Hippocampal formation (tissue), 2 donors: ENCODE measurements around the gene TMOD4.
"Not testable (repeated sequence)": the region's sequence is repeated elsewhere in the genome, so short reads cannot be mapped to it uniquely, and the experiment has no call there.

Experiments
- DNase-seq, 2 donors: peaks; one replicate each; lab custom pipeline; 2025; lab: John Stamatoyannopoulos, UW

Gene TMOD4

GRCh38 chr1:151175863-151176262 is at the start of gene TMOD4:
Gene TMOD4, minus strand, starts transcription at chr1:151175981. Its CDS starts 1,106 bp downstream, at chr1:151174875.
- no peak for DNase-seq

- no peak for DNase-seq
These were observed 46.3 kb upstream of the TMOD4 start for GRCh38 chr1:151222130-151222529.

DNA sequence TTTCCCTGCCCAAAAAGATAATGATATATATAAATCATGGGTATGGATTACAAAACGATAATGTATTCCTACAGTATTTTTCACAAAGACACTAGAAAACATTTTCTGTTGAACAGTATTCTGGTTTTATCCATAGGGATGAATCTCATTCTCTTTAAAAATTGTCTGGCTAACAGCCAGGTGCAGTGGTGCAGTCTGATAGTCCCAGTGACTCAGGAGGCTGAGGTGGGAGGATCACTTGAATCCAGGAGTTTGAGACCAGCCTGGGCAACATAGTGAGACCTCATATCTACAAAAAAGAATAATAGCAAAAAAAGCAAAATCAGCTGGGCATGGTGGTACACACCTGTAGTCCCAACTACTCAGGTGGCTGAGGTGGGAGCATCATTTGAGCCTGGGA is 45.8 kb upstream of the TMOD4 start:
- DNase-seq: no peak

- no peak for DNase-seq
These were observed 37.8 kb upstream of the TMOD4 start for GRCh38 chr1:151213560-151213959.

GRCh38 chr1:151211972-151212705 is 36.4 kb upstream of the TMOD4 start:
- no peak for DNase-seq

- no peak for DNase-seq
These were observed 35.0 kb upstream of the TMOD4 start for GRCh38 chr1:151210830-151211229.

- DNase-seq: not testable (repeated sequence)
These were observed 29.7 kb upstream of the TMOD4 start for GRCh38 chr1:151205381-151205965.

DNA sequence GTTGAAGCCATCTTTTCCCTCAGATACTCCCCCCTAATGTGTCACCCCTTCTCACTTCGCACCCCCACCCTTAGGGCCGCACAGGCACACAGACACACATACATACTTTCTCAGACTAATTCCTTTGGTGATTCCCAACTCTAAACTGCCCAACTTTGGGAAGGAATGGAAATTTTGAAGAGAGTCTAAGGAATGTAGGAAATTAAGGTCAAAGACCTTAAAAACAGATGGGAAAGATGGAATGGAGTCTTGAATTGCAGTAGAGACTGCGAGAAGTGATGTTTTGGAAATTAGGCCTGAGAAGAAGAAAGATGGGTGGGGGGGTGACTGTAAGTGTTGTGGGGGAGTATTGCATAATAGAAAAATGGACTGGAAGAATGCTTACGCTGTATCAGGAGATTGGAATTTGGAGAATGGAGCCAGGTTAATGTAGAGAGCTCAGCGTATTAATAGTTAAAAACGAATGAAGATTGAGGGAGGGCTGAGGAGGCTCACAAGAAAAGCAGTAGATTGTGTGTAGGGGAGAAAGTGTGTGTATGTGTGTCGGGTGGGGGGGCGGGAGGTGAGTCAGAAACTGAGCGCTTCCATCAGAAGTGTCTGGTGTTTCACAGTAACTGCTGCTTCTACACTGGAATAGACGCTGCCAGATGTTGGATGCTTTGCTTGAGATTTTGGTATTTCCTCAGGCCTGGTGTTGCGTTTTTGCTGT is 24.2 kb upstream of the TMOD4 start:
- DNase-seq: no peak

DNA sequence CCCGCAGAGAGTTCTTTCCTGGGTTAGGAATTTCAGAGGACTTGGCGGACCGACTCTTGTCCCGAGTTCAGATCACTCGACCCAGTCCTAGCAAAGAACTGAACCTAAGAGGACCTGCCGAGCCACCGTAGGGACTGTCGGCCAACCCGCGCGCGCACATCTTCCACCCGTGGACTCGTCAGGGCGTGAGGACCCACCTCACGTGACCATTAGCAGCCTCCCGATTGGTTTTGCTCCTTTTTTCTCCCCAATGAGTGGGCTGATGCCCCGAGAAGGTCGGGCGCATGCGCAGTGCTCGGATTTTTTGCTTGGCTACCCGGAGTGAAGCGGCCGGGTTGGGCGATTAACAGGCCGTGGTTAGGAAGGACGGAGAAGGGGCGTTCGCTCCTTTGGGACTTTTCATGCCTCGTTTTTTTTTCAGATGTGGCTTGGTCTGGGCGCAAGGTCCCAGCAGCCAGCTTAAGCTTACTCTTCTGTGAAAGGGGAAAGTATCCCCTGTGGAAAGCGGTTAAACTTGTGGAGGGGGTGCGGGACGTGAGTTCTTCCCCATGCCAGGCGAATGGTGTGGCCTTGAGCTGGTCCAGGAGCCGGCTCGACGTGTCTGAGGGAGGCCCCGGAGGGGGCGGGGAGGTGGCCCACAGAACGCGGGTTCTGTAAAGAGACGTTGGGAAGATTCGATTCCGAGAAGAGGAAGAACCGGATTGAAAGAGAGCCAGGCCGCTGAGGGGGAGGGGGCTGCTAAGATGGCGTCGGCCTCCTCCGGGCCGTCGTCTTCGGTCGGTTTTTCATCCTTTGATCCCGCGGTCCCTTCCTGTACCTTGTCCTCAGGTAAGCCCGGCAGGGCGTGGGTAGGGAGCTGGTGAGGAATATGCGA is 22.7 kb upstream of the TMOD4 start, which contains the start of gene PIP5K1A:
TSS of gene PIP5K1A (plus strand) at position 299 of the 874 bp plus-strand sequence. CDS start at position 744, 445 bp downstream.
- DNase-seq: peak; percentile 97 to 98

DNA sequence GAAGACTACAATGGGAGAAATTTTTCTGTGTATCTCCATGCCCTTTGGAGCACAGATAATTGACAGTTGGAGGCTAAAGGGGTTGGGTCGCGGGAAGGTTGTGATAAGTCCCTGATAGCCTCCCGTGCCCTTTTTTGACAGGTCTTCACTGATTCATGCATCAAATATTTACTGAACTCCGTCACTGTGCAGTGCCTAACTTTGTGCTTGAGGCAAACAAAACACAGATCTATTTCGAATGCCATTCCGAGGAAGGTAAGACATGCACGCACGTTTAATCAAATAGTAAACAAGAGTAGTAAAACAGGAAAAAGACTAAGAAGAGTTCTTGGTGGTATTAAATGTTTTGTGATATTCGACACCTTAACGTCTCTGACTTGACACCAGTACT is 22.1 kb upstream of the TMOD4 start:
- no peak for DNase-seq

- DNase-seq: peak; percentile 30 to 80
These were observed 20.6 kb upstream of the TMOD4 start for GRCh38 chr1:151196292-151196800.

- not testable (repeated sequence) for DNase-seq
These were observed 19.3 kb upstream of the TMOD4 start for GRCh38 chr1:151194894-151195594.

- DNase-seq: no peak
These were observed 18.1 kb upstream of the TMOD4 start for GRCh38 chr1:151193856-151194255.

DNA sequence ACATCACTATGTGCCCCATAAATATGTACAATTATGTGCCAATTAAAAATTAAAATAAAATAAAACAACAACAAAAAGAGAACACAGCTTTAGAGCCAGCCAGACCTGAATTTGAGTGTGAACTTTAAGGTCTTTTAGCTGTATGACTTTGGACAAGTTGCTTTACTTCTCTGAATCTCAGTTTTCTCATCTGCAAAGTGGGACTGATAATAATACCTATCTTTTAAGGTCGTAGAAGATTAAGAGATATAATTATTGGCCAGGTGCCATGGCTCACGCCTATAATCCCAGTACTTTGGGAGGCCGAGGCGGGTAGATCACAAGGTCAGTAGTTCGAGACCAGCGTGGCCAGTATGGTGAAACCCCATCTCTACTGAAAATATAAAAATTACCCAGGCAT is 17.5 kb upstream of the TMOD4 start:
- DNase-seq: no peak

GRCh38 chr1:151192047-151192446 is 16.3 kb upstream of the TMOD4 start:
- no peak for DNase-seq

GRCh38 chr1:151189637-151190445 is 14.1 kb upstream of the TMOD4 start, which contains the start of gene VPS72:
Gene VPS72, minus strand, starts transcription at chr1:151190197. Its CDS starts 76 bp downstream, at chr1:151190121.
- DNase-seq: peak; percentile 69 to 85

- DNase-seq: not testable (repeated sequence)
These were observed 12.9 kb upstream of the TMOD4 start for GRCh38 chr1:151188667-151189066.

- no peak for DNase-seq
These were observed 11.4 kb upstream of the TMOD4 start for GRCh38 chr1:151187205-151187604.

DNA sequence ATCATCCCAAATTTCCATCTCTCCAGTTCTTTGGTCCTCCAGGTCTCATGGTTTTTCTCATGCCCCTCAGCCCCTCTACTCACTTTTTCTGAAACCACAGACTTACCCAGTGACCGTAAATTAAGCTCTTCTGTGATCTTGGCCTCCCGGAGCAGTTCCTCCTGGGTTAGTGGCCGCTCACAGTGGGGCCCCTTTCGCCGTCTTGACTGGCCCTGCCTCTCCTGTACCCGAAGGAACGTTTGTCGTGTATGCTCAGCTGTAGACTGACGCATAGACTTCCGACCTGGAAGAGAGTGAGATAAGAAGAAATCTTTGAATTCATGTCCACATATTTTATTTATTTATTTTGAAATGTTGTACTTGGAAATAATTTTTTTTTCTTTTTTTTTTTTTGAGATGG is 8.4 kb upstream of the TMOD4 start:
- DNase-seq: no peak

DNA sequence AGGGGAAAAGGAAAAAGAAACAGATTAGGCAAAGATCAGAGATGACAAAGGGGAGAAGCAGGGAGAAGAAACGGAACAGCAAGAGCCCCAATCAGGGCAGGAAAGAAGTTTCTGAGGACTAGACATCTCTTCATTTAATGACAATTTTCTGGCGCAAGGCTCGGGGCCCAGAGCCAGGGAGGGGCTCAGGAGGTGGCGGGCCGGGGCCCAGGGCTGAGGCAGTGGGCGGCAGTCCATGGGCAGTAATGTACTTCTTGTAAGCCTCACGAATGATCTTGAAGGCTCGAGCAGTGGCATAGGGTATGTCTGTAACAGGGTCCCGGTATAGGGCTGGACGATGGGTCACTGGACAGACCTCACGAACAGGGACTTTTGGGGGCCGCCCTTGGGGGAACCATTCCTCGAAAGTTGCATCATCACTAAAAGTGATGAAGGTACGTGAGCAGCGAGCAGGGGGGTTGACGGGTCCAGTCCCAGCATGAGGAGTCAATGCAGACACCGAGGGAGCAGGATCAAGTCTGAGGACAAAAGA is 799 bp upstream of the TMOD4 start:
- no peak for DNase-seq
